ENCODE results near the gene SAT1.

GRCh38 chrX:23776363-23776762 is 6.6 kb upstream of the SAT1 start:
- TF ChIP-seq, protein P1, sequence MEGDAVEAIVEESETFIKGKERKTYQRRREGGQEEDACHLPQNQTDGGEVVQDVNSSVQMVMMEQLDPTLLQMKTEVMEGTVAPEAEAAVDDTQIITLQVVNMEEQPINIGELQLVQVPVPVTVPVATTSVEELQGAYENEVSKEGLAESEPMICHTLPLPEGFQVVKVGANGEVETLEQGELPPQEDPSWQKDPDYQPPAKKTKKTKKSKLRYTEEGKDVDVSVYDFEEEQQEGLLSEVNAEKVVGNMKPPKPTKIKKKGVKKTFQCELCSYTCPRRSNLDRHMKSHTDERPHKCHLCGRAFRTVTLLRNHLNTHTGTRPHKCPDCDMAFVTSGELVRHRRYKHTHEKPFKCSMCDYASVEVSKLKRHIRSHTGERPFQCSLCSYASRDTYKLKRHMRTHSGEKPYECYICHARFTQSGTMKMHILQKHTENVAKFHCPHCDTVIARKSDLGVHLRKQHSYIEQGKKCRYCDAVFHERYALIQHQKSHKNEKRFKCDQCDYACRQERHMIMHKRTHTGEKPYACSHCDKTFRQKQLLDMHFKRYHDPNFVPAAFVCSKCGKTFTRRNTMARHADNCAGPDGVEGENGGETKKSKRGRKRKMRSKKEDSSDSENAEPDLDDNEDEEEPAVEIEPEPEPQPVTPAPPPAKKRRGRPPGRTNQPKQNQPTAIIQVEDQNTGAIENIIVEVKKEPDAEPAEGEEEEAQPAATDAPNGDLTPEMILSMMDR (conservative IDR thresholded peaks at IDR 0.05) = no peak
- no peak for TF ChIP-seq ZFX (IDR thresholded peaks at IDR 0.05)
